CD4-positive, alpha-beta T cell treated with Interleukin-15 for 1 hour (primary cell): ENCODE measurements around the gene MTHFS.

ENCODE experiments used
- DNase-seq: peaks from one replicate; pipeline ENCODE4 v3.0.0-alpha.2; 2020

The MTHFS gene

DNA sequence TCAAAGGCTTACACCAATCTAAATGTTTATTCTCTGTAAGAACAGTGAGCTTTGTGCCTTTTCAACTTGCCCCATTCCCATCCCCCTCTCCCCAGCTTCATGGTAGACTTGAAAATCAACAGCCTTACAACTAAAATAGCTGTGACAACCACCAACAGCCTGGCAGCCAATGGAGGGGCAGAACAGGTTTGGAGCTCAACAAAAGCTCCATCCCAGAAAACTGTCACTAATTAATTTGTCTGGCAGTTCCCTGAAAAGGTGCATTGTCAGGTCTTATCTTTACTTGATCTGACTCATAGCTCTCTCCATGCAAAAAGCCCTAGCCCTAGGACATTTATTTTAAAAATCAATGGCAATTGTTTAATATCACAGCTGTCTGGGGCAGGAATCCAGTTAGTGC lies 22.6 kb downstream of the MTHFS start:
- DNase-seq, result no peak

DNA sequence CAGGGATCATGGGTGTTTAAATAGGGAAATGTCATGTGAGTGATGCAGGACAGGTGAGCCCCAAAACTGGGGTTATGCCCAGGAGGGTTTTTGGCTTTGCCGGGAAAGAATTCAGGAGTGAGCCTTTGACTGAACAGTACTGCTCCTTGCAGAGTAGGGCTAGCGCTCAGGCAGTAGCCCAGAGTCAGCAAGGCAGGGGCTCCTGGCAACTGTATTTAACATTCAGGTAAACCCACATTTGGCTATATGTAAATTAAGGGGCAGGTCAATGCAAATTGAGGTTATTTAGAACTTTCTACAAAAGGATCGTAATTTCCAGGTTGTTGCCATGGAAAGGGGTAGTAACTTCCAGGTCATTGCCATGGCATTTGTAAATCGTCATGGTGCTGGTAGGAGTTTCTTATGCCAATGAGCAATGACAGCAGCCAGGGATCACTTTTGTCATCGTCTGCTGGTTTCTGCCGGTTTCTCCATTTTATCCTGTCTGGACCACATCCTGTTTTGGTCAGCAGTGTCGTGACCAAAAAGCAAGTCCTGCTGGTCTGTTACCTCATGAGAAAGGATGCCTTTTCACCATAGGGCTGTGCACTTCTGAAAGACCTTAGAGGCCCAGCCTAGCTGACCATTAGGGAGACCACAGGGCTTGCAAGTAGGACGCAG lies 24.3 kb downstream of the MTHFS start:
- peak; percentile 63 for DNase-seq

DNA sequence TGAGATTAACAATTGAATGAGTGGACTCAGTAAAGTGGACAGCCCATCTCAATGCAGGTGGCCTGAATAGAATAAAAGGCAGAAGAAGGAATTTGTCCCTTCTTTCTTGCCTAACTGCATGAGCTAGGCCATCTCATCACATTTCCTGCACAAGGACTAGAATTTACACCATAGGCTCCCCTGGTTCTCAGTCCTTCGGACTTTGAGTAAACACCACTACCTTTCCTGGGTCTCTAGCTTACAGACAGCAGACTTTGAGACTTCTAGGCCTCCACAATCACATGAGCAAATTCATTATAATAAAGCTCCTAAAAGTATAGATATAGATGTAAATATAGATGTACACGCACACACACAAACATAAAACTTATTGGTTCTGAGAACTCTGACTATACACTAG lies 28.3 kb downstream of the MTHFS start:
- no peak for DNase-seq

DNA sequence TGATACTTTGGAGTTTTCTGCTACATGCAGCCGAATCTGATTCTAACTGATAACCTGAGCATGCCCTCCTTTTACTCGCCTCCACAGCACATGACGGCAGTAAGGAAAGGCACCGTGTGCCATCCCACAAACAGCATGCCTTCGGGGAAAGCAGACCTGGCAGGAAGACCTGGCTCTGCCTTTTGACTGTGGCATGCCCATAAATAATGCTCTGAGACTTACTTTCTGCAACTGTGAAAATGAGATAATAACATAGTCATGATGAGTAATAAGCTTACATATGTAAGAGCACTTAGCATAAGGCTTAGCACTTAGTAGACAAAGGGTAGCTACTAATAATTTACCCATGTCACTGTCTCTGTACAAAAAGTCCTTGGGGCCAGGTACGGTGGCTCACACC lies 32.9 kb downstream of the MTHFS start:
- no peak for DNase-seq

DNA sequence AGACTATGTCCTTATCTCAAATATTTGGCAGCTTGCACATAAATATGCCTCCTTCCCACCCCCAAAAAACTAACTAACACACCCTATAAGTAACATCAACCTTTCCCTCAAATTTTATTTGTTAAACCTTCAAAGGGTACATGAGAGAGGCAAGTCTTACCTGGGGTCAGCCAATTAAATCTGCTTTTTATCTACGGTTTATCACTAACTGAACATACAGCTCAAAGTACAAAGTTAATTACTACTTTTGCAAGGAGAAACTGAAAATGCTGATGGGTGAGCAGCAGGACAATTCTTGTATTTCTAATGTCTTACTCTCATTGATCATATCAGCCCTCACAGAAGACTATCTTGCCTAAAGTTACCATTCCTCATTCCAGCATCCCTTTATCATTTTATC lies 34.6 kb downstream of the MTHFS start:
- no peak for DNase-seq

DNA sequence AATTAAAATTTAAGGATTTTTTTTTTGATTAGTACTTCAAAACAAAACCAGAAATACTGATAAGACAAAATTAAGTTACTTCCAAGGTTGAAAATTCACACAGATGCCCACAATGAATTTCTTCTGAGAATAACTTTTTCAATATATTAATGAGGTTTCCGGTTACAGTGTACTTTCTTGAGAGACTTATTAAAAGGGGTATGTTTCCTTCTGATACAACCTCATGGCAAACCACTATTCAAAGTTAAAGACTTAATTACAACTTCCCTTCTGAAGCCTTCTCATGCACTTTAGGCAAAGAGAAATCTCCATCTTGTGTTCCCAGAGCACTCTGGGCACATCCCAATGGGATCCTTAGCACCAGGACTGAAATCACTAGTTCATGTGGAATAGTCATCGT lies 36.2 kb downstream of the MTHFS start:
- DNase-seq, result no peak

DNA sequence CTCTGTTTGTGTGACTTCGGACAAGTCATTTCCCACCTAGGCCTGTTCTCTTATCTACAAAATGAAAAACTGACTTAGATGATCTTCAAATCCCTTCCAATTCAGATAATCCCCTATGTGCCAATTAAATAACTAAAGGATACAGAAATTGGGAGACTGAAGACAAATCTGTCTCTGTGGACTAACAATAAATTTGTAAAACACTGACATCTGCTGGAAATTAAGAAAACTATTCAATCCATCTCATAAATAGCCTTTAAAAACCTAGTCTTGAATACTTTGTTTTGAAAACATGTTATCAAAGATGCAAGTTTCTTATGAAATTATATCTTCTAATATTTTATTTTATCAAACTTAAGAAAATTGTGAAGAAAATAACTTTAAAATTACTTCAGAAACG lies 38.3 kb downstream of the MTHFS start:
- DNase-seq, result no peak

DNA sequence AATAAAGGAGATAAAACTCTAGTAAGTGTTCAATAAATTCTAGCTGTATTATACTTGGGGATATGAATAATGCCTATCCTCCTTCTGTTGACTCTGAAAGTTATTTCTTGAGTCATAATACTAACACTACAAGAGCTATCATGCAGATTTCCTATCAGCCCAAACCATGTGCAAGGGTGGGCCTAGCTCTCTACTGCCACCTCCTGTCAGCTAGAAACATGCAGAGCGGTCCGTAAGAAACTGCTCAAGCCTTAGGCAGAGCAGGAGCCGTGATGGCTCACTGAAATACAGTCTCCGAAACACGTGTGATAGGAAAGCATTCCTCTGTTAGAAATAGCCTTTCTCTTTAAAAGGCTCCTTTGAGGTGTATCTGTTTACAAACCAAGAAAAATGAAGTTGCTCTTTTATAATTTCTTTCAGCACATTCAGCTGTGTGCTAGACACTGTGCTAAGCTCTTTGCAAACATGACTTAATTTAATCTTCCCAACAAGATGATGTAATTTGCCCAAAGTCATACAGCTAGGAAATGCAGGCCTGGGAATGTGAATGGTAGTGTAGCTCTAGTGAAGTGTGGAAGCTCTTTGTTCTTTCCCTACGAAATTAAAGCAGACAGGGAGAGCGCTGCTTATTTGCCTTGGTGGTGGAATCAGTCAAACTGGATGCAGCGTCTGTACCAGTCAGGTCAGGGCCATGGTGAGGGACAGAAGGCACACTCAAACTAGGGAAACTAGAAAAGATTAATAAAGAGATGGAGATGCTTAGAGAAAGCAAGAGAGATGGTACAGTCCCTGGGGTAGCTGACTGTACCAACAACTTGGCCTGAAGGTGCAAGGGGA lies 43.1 kb downstream of the MTHFS start:
- peak; percentile 54 for DNase-seq

DNA sequence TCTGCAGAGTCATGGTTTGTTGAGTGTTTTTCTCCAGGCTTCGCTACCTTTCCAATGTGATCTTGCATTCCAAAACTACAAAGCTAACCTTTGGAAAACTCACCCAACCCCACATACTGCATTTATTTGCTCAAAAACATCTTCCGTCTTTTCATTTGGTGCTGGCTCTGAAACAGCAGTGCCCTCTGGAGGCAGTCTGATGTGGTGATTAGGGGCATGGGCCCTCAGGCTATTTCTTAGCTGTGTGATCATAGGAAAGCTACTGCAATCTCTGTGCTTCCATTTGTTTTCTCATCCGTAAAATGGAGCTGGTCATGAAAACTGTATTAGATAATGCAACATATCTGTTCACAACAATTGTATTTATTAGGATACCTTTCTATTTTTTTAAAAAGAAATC lies 47.0 kb downstream of the MTHFS start:
- no peak for DNase-seq

DNA sequence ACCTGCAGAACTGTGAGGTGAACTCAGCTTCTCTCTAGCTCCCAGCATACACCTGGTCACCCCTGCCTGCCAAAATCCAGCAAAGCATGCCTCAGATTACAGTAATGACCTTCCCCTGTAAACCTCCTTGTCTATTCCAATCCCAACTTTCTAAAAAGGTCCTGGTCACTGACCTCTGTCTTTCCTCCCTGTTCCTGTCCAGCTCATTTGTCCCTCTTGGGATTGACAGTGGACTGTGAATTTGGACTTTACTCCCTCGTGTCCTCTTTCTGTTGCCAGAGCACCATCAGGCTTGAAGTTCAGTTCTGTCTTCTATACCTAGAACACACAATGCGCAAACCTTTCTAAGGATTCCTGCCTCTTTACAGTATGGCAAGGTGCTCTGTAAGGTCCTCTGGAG lies 50.3 kb downstream of the MTHFS start:
- no peak for DNase-seq

DNA sequence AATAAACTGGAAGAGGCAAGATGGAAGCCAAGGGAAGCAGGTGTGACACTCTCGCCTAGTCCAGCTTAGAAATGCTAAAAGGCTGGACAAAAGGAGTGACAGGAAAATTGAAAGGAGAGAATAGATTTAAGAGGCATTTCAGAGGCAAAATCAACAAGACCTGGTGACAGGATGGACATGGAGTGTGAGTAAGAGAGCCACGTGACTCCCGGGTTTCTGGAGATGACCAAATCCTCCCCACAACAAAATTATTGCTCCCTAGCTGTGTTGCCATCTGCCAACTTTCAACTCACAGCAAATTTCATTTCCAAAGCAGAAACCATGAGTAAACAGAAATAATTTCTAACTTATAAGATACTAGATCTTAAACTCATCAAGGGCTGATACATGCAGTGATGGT lies 52.6 kb downstream of the MTHFS start:
- no peak for DNase-seq

DNA sequence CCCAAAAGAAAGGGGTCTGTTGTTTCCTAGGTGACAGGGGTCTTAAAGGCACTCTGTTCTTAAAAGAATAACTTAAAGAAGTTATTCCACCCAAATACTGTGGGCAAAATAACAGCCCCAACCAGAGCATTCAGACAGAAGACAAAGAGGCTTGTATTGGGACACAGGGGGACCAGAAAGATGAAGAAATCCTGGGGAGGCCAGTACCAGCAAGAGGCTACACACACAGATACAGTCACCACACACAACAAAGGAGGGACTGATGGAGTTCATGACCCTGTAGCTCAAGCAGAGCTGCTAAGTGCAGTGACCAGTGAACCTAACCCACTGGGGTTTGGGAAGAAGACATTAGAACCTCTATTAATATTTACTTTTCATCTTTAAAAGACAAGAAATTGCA lies 59.0 kb downstream of the MTHFS start:
- no peak for DNase-seq

DNA sequence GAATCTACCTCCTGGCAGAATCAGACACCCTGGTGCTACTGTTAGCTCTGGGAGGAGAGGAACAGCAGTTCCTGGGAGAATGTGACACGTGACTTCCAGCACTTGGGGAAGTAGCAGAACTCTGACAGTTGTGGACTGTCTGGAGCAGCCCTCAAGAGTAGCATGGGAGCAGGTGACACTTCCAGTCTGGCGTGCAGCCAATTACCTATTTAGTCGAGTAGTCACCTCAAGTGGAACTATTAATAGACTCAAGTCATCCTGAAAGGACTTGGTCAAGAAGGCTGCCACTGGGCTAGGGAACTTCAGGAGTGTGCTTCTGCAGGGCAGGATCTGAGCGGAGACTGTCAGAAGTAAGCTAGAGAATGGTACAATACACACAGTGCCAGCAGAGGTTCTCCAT lies 62.3 kb downstream of the MTHFS start:
- no peak for DNase-seq

DNA sequence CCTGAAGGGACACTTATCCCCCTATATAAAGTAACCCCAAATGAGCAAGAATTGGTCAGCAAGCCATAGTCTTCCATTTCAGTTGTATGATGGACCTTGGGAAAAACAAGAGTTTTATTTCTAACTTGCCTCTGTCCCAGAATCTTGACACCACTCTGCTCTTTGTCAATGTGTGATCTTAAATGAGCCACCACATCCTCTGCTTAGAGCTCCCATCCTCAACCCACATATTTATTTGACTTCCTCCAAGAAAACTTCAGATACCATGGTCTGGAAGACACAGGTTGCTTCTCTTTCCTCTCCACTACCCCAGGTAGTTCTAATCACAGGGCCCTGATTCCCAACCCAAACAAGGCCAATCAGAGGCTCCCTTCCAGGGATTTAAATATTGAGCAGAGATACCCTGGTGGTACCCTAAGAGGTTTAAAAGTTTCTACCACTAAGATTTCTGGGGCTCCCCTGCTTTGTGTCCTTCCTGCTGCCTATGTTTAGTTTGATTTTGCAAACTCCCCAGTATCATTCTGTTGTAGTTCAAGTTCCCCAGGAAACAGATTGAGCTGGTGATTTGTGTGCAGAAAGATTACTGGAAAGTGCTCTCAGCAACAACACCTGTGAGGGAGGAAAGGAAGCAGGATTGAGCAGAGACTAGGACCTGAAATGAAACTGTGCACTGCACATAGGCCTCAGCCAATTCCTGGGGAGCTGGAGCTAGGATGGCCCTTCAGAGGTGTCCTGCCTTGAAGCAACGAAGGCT lies 64.3 kb downstream of the MTHFS start:
- no peak for DNase-seq

DNA sequence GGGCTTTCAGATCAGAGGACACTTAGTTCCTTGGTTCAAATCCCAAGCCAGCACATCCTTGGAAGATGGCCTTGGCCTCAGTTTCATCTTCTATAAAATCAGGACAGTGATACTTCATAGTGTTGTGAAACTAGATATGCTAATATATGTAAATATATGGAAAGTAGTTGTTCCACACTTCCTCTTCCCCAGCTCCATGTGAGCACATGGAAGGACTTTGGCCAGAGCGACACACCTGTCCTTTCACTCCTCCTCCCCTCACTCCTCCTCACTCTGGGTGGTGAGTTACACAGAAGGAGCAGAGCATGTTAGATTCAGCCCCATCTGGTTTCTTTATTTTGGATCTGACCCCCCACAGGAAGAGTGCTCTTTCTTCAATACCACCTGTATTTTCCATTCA lies 65.2 kb downstream of the MTHFS start:
- no peak for DNase-seq

DNA sequence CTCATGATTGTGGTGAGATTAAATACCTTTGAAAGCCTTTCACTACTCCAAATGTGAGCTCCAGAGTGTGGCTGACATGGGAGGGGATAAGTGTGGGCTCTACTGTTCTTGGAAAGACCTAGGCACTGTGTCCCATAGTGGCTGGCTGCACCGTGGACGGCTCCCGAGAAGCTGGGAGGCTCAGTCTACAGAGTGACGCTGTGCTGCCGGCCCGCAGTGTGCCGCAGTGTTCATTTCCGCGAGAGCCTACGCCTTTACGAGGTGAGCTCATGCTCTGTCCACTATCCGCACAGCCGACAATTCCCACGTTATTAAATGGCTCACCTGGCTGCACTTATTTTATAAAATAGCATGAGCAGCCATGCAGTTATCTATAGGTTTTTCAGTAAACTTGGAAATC lies 66.9 kb downstream of the MTHFS start:
- DNase-seq, result no peak

DNA sequence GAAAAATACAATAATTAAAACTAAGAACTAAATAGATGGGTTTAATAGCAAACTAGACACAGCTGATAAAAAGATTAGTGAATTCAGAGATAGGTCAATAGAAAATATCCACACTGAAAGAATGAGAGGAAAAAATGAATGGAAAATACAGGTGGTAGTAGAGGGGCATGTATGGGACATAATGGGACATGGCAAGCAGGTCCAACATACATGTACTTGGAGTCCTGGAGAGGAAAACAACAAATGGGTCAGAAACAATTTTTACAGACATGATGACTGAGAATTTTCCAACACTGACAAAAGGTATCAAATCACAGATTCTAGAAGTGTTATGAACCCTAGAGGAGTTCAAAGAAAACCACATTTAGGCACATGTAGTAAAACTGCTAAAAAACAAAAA lies 68.4 kb downstream of the MTHFS start:
- no peak for DNase-seq

DNA sequence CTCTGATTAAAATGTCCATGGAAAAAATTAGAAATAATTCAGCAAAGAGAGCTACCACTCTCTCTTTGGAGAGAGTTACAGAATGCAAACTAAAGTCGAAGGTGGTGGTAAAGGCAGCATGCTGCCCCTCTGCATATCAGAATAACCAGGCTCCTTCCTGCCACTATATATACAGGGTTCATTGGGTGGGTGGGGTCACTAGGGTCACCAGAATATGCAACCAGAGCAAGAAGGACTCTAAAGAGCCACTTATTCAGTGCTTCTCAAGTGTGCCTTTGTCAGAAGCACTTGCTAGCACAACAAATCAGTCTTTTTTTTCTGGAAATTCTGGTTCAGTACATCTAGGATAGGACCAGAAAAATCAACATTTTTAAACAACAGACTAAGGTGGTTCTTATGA lies 70.0 kb downstream of the MTHFS start:
- DNase-seq, result no peak

DNA sequence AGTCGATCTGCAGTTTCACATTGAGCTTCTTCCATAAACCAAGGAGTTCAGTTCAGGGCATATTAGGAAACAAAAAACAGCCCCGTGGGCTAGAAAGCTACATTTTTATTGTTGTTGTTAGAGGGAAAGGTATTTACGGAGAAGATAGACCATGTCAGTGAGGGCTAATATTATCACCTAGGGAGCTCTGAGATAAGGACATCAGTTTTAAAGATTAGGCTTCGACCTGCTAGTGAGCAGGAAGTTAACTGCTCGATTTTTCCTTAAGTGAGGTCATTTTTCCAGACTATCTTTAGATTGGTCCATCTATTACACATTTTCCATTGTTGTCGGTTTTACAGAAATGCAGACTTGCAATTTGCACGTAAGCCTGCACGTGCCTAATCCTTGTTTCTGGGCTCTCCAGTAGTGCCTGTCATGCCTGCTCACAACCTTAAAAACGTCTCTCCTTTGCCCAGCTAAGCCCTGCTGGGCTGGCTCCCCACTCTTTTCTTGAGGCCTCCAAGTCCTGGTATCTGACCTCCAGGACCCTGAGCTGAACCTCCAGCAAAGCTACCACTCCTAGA lies 72.6 kb downstream of the MTHFS start:
- no peak for DNase-seq

DNA sequence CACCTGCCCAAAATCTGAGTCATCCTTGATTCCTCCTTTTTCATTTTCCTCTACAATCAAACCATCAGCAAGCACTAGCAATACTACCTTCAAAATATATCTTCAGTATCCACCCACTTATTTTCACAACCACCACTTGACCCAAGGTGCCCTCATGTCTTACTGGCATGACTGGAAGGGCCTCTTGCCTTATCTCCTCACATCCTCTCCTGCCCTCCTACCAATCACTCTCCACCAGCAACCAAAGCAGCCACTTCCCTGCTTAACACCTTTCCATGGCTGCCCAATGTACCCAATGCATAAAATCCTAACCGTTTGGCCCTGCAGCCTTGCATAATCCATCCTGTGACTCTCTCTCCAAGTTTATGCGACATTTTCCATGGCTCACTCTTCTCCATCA lies 76.0 kb downstream of the MTHFS start:
- DNase-seq, result no peak

DNA sequence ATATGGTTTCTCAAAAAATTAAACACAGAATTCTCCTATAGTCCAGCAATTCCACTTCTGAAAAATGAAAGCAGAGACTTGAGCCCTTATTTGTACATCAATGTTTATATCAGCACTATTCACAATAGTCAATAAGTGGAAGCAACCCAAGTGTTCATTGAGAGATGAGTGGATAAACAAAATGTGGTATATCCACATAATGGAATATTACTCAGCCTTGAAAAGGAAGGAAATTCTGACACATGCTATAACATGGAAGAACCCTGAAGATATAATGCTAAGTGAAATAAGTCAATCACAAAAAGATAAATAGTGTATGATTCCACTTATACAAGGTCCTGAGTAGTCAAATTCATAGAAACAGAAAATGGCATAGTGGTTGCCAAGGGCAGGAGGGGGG lies 76.6 kb downstream of the MTHFS start:
- DNase-seq, result no peak

DNA sequence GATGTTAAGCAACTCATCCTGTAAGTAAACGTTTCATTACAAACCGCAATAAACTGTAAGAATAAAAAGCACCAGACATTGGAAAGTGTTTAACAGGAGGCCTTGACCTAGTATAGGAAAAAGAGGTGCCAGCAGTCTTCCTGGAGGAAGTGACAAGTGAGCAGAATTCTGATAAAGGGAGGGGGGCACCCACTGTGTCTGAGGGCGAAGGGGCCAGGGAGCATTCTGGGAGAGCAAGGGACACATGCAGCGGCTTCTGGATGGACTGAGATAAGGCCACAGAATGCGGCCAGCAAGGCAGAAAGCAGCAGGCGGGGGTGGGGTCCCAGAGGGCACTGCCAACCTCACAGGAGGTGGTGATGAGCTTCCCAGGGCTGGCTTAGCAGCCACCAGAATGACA lies 80.2 kb downstream of the MTHFS start:
- DNase-seq, result no peak

DNA sequence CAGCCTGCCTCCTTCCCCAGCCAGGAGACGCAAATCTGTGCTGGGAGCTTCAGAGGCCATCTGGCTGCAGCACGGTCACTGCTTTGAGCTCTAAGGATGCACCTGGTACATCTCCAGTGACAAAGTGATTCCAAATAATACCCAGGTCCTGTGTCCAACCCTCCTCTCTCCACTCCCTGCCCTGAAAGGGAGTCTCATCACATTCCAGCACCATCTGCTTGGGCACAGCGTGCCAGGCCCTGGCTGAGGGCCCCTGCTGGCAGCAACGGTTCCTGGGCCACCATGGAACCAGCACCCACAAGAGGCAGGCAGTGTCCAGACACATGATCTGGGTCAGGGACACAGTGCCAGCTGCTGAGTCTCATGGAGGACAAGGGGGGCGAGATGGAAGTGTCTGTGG lies 81.3 kb downstream of the MTHFS start:
- no peak for DNase-seq

DNA sequence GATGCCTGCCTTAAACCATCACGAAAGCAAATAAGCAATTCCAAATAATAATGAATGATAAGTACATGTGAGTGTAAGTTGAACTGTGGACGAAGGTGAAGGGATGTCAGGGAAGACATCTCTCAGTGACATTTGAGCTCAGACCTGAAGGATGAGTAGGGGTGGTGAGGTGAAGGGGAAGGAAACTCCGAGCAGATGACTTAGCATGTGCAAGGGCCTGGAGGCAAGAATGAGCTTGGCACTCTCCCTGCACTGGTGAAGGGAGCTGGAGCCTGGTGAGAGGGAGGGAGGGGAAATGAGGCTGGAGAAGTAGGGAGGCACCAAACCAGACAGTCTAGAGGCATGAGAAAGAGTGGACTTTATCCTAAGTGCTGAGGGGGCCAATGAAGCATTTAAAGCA lies 84.3 kb downstream of the MTHFS start:
- no peak for DNase-seq
